ENCODE data around the gene KLHL15. TPM values are rescaled to one million over a fixed set of nuclear protein-coding genes. Genes with fewer than 3 reads are reported as not detected.

The KLHL15 gene
- total RNA-seq, 8 experiments from 2014 or later = 10.3 to 22.1 (median 13.9) TPM

DNA sequence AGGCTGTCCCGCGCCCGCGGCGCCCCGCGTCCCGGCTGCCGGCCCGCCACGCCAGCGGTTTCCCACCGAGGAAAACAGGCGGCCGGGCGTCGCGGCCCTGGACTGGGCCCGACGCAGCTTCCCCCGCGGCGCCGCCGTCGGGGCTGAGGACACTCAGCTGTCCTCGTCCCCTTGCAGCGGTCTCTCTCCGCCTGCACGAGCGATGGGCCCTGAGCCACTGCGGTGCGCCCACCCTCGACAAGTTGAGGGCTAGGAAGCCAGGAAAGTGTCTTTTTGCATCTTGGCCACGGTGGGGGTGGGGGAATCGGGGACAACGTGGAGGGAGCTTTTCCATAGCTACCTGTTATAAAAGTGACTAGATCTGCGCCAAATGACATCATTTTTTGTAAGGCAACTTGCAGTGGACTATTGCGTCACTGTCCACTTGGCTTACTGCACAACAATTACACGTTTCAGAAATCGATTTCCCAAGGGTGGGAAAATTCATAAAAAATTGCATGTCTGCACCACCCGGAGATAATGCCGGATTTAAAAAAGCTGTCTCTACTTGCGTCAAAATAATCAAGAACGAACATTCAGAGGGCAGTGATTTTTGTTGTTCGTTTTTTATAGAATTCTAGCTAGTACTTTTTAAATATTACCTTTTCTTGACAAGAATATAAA lies 1.1 kb downstream of the KLHL15 start:
- in situ Hi-C loops (cut with MboI; ENCODE audit: low pct_unique_long_range_greater_than_20kb in 2 of 9, low sequenced_read_pairs in 9 of 9, unreplicated experiment in 9 of 9) = no loop called here
- peak in 6 of 8 experiments; percentile 12 to 52 (median 37) for ATAC-seq (replicated peaks in 6 of 8)
- 0 to 22% (median 3%) methylated on average over 2 to 6 of the region's 46 CpGs; no CpG with 5 or more reads in 5 of the 10 experiments for WGBS, 10 experiments
- H3K4me1 ChIP-seq (replicated peaks in 1 of 2) = peaks cover 0 to 2% of the 10 kb centered on the region in 2 donors
- H3K4me3 ChIP-seq = peak overlapping the region; percentile 71 to 88 (median 86)
- peak overlapping the region; percentile 98 to 99 for H3K27ac ChIP-seq

DNA sequence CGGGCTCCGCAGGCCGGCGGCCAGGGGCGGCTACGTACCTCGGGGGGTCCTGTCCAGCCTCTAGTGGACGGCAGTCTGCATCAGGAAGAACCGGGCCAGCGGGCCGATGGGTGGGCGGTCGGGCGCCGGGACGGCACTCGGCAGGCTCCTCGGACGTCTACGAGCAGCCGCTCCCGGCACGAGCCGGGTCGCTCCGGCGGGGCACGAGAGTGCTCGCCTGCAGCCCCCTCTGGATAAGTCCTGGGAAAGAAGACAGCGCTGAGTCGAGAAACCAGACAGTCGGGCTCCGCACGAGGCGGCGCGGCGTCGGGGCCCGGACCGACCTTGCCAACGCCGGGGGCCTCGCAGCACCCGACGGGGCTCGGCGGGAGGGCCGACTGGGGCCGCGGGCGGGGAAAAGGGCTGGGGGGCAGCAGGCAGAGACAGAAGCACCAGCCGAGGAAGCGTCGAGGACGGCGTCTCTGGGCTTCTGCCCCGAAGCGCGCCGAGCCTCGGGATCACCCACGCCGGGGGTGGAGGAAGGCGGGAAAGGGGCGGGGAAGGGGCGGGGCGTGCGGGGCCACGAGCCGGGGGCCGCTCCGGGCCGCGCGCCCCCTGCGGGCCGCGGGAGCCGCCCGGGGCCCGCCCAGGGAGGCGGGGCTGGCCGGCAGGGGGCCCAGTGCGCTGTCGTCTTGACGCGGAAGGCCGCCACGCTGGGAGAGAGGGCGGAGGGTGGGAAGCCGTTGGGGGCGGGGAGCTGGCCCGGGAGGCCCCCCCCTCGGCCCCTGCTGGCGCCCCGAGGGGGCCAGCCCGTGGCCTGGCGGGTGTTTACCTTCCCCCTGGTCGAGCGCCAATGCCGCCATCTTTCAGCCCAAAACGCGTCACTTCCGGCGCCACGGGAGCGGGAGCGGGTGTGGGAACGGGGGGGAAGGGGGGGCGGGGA lies 1.9 kb downstream of the KLHL15 start:
- no CpG with 5 or more reads among the region's 111 CpGs for WGBS, 10 experiments
- peak; percentile 84 to 95 (median 93) for ATAC-seq (replicated peaks in 6 of 8)
- in situ Hi-C loops (cut with MboI; ENCODE audit: low pct_unique_long_range_greater_than_20kb in 2 of 9, low sequenced_read_pairs in 9 of 9, unreplicated experiment in 9 of 9) = loop anchor here in 1 of 9 experiments (25.0 kb wide), 1 partner anchor 113 kb away; the partner anchor contains the start of genes APOO and CXorf58

DNA sequence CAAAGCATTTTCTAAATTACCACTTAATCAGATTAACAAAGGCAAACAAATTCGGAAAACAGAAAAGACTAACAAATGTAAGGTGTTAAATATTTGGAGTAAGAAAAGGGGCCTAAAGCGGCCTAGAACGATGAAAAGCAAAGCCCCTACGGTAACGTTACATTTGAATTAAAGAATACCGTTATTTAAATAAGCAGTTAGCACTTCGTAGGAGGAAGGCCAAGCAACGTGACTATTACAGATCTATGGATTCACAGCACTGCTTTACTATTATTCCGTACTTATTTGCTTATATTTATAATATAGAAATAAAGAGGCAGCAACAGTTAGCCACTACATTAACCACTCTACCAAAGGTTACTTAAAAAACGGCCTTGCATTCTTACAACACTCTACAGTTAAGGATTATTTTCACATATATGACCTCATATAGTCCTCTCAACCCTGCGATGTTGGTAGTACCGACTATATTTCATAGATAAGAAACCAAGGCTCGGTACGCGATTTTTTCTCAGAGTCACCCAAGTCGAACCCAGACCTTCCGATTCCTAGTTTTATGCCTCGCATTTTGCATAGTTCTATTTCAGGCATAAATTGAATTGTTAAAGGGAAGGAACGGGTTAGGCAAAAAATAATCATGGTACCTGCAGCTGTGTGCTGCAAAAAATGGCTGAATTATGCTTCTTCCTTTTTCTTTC lies 2.9 kb downstream of the KLHL15 start:
- Histone ChIP-seq H3K4me3 (peak overlapping the region; percentile 71 to 88 (median 86)), H3K4me1 (replicated peaks in 1 of 2) (peaks cover 0 to 5% of the 10 kb centered on the region in 2 donors), H3K27ac (peak overlapping the region; percentile 98 to 99)
- WGBS, 10 experiments = 0 to 21% (median 2%) methylated on average over 1 to 18 of the region's 19 CpGs; no CpG with 5 or more reads in 1 of the 10 experiments
- ATAC-seq (replicated peaks in 6 of 8) = no peak
- in situ Hi-C loops (cut with MboI; ENCODE audit: low pct_unique_long_range_greater_than_20kb in 2 of 9, low sequenced_read_pairs in 9 of 9, unreplicated experiment in 9 of 9) = loop anchor here in 1 of 9 experiments (25.0 kb wide), 1 partner anchor 112 kb away; the partner anchor contains the start of genes APOO and CXorf58

More for the DNA sequence above, 1.9 kb downstream of the KLHL15 start:
- Histone ChIP-seq H3K4me3 (peak overlapping the region; percentile 71 to 88 (median 86)), H3K4me1 (replicated peaks in 1 of 2) (peaks cover 0 to 5% of the 10 kb centered on the region in 2 donors), H3K27ac (peak overlapping the region; percentile 98 to 99)

DNA sequence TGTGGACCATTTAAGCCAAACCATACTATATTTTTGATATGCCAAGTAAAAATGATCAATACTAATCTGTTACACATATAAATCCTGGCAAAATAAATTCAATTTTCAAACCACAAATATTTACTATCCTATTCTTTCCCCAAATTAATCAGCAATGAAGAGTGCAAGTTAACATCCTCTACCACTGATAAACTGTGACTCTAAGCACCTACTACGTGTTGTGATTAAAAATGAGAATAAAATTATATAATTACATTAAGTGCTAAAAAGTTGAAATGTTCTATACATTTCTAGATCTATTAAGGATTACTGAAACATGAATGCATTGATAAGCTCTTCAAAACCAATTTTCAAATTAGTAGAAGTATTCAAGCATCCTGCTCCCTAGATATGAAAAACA lies 3.4 kb downstream of the KLHL15 start:
- peak overlapping the region; percentile 71 to 88 (median 86) for H3K4me3 ChIP-seq
- ATAC-seq (replicated peaks in 6 of 8) = no peak
- in situ Hi-C loops (cut with MboI; ENCODE audit: low pct_unique_long_range_greater_than_20kb in 2 of 9, low sequenced_read_pairs in 9 of 9, unreplicated experiment in 9 of 9) = loop anchor here in 1 of 9 experiments (25.0 kb wide), 1 partner anchor 111 kb away; the partner anchor contains the start of genes APOO and CXorf58
- H3K27ac ChIP-seq = no peak overlapping the region
- 0 to 14% (median 0%) methylated on average over 1 of the region's 1 CpG; no CpG with 5 or more reads in 5 of the 10 experiments for WGBS, 10 experiments
- H3K4me1 ChIP-seq (replicated peaks in 1 of 2) = peaks cover 0 to 5% of the 10 kb centered on the region in 2 donors

DNA sequence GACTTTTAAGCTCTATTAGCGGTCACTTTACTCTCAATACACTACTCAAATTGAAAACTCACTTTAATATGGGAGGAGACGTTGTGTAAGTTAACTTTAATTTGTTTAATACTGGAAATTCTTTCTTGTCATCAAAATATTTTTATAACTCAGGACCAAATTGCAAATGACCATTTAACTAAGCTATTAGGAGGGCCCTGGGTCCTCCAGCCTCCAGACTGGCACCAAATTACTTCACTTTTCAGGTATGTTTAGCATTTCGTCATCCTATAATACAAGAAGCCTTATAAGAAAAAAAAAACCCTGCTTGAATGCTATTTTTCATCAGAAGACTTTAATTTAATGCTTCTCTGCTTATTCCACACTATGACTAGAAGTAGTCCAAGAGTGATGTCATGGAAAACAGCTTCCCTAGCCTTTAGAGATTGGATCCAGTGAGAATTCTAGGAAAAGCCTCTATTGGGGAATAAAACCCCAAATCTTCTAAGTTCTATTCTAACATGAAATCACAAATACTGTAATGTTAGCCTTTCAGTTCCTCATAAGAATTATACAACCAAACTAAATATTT lies 6.6 kb downstream of the KLHL15 start:
- Histone ChIP-seq H3K4me1 (replicated peaks in 1 of 2) (peaks cover 0 to 3% of the 10 kb centered on the region in 2 donors), H3K27ac (no peak overlapping the region), H3K4me3 (no peak overlapping the region)
- in situ Hi-C loops (cut with MboI; ENCODE audit: low pct_unique_long_range_greater_than_20kb in 2 of 9, low sequenced_read_pairs in 9 of 9, unreplicated experiment in 9 of 9) = loop anchor here in 1 of 9 experiments (25.0 kb wide), 1 partner anchor 108 kb away; the partner anchor contains the start of genes APOO and CXorf58
- 0 to 100% (median 83%) methylated on average over 1 to 3 of the region's 3 CpGs; no CpG with 5 or more reads in 5 of the 10 experiments for WGBS, 10 experiments
- ATAC-seq (replicated peaks in 6 of 8) = no peak

DNA sequence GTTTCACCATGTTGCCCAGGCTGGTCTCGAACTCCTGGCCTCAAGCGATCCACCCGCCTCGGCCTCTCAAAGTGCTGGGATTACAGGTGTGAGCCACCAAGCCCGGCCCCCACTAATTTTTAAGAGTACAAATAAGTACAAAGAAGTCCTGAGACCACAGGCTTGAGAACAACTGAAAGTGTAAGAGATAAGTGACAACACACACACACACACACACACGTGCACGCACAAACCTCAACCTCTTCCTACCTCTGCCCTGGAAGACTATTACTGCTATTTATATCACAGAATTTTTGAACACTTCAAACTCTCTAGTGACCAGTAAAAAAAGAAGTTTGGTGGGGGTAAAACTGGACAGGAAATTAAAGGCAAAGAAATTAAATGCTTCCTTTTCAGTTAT lies 7.5 kb downstream of the KLHL15 start:
- ATAC-seq (replicated peaks in 6 of 8) = no peak
- in situ Hi-C loops (cut with MboI; ENCODE audit: low pct_unique_long_range_greater_than_20kb in 2 of 9, low sequenced_read_pairs in 9 of 9, unreplicated experiment in 9 of 9) = loop anchor here in 1 of 9 experiments (25.0 kb wide), 1 partner anchor 107 kb away; the partner anchor contains the start of genes APOO and CXorf58
- 80 to 100% (median 100%) methylated on average over 1 to 5 of the region's 7 CpGs; no CpG with 5 or more reads in 5 of the 10 experiments for WGBS, 10 experiments
- no peak overlapping the region for H3K4me3 ChIP-seq
- peaks cover 0 to 3% of the 10 kb centered on the region in 2 donors for H3K4me1 ChIP-seq (replicated peaks in 1 of 2)
- H3K27ac ChIP-seq = no peak overlapping the region

DNA sequence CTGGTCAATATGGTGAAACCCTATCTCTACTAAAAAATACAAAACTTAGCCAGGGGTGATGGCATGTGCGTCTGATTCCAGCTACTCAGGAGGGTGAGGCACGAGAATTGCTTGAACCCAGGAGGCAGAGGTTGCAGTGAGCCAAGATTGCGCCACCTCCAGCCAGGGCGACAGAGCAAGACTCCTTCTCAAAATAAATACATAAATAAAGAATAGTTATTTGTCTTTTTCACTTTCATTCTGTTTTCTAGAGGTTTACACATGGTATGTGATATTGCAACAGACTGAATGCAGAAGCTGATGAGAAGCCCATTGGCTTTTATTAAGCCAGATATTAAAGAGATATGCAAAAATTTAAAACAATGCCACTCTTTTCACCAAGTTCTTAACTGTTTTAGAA lies 8.2 kb downstream of the KLHL15 start:
- H3K27ac ChIP-seq = no peak overlapping the region
- H3K4me3 ChIP-seq = no peak overlapping the region
- in situ Hi-C loops (cut with MboI; ENCODE audit: low pct_unique_long_range_greater_than_20kb in 2 of 9, low sequenced_read_pairs in 9 of 9, unreplicated experiment in 9 of 9) = loop anchor here in 1 of 9 experiments (25.0 kb wide), 1 partner anchor 107 kb away; the partner anchor contains the start of genes APOO and CXorf58

DNA sequence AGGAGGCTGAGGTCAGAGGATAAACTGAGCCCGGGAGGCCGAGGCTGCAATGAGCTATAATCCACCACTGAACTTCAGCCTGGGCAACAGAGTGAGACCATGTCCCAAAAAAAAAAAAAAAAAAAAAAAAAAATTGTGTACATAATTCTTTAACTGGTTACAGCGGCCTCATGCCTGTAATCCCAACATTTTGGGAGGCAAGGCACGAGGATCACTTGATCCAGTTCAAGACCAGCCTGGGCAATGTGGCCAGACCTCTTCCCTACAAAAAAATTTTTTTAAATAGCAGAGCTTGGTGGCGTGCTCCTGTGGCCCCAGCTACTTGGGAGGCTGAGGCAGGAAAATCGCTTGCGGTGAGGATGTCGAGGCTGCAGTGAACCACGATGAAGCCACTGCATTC lies 9.3 kb downstream of the KLHL15 start:
- 69 to 100% (median 100%) methylated on average over 2 to 7 of the region's 9 CpGs; no CpG with 5 or more reads in 7 of the 10 experiments for WGBS, 10 experiments
- ATAC-seq (replicated peaks in 6 of 8) = no peak
- peaks cover 0 to 3% of the 10 kb centered on the region in 2 donors for H3K4me1 ChIP-seq (replicated peaks in 1 of 2)
- in situ Hi-C loops (cut with MboI; ENCODE audit: low pct_unique_long_range_greater_than_20kb in 2 of 9, low sequenced_read_pairs in 9 of 9, unreplicated experiment in 9 of 9) = loop anchor here in 1 of 9 experiments (25.0 kb wide), 1 partner anchor 105 kb away; the partner anchor contains the start of genes APOO and CXorf58
- no peak overlapping the region for H3K27ac ChIP-seq
- H3K4me3 ChIP-seq = no peak overlapping the region

More for the DNA sequence above, 8.2 kb downstream of the KLHL15 start:
- WGBS, 10 experiments = 80 to 100% (median 97%) methylated on average over 1 to 4 of the region's 4 CpGs; no CpG with 5 or more reads in 6 of the 10 experiments
- peaks cover 0 to 3% of the 10 kb centered on the region in 2 donors for H3K4me1 ChIP-seq (replicated peaks in 1 of 2)
- ATAC-seq (replicated peaks in 6 of 8) = no peak

DNA sequence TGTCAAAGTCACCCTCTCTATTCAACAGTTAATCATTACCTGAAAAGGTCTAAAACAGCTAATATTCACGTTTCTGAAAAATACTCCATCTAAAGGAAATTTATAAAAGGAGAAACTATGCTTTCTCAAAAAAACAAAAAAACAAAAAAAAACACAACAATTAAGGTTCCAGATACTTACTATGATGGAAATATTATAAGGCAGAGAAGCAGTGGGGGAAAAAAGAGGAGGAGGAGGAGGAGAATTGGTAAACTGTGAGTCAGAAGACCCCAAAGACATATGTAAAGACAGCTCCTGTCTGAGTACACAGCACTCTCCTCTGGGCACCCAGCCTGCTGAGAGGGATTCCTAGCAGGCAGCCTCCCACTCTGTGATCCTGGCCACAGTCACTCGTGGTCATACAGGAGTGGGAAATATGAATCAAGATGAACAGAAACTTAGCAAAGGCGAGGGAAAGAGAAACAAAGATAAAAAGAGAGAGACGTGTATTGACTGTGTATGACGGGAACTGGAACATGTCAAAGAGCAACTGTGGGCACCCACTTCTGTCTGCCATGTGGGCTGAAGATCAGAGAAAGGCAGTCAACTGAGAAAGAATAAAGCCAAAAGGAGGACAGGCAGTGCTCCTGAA lies 12.5 kb downstream of the KLHL15 start:
- H3K4me3 ChIP-seq = no peak overlapping the region
- WGBS, 10 experiments = 0 to 75% (median 65%) methylated on average over 1 to 4 of the region's 5 CpGs; no CpG with 5 or more reads in 1 of the 10 experiments
- in situ Hi-C loops (cut with MboI; ENCODE audit: low pct_unique_long_range_greater_than_20kb in 2 of 9, low sequenced_read_pairs in 9 of 9, unreplicated experiment in 9 of 9) = loop anchor here in 1 of 9 experiments (25.0 kb wide), 1 partner anchor 102 kb away; the partner anchor contains the start of genes APOO and CXorf58
- no peak for ATAC-seq (replicated peaks in 6 of 8)
- H3K4me1 ChIP-seq (replicated peaks in 1 of 2) = no peaks in the 10 kb centered on the region
- H3K27ac ChIP-seq = no peak overlapping the region

DNA sequence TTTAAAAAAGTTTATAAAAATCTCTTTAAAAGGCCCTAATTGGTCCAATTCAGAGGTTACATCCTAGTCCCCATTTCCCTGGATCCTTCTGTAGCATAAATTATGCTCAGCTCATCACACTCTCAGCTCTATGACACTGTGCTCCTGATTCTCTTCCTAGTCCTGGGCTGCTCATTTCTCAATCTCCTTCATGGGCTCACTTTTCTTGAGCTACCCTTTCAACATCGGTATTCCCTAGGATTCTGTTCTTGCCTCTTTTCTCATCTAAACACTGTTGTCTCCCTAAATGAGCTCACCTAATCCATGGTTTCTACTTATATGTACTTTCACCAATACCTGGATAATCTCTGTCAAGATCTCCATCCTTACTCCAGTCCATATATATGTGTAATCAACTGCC lies 14.7 kb downstream of the KLHL15 start:
- Histone ChIP-seq H3K4me3 (no peak overlapping the region), H3K27ac (no peak overlapping the region), H3K4me1 (replicated peaks in 1 of 2) (no peaks in the 10 kb centered on the region)
- in situ Hi-C loops (cut with MboI; ENCODE audit: low pct_unique_long_range_greater_than_20kb in 2 of 9, low sequenced_read_pairs in 9 of 9, unreplicated experiment in 9 of 9) = loop anchor here in 1 of 9 experiments (25.0 kb wide), 1 partner anchor 100 kb away; the partner anchor contains the start of genes APOO and CXorf58
- 60 to 100% (median 94%) methylated on average over 1 of the region's 1 CpG; no CpG with 5 or more reads in 6 of the 10 experiments for WGBS, 10 experiments
- no peak for ATAC-seq (replicated peaks in 6 of 8)

DNA sequence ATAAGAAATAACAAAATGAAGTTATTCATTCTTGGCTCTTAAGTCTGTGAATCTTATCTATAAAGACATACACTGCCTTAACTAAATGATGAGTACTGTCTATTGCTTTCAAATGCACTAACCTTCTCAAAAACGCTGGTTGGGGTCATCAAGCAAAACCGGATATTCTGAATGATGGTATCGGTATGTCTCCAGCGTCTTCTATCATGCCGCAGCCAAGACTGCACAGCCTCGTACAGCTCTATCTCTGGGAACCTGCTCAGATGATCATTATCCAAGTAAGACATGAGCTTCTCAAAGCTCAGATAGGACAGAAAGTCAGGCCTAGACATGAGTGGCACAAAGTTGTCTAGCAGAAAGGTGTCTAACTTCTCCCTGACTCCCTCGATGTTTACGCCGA lies 21.1 kb downstream of the KLHL15 start:
- in situ Hi-C loops (cut with MboI; ENCODE audit: low pct_unique_long_range_greater_than_20kb in 2 of 9, low sequenced_read_pairs in 9 of 9, unreplicated experiment in 9 of 9) = loop anchor here in 1 of 9 experiments (25.0 kb wide), 1 partner anchor 94 kb away; the partner anchor contains the start of genes APOO and CXorf58

More for the DNA sequence above, 21.1 kb downstream of the KLHL15 start:
- ATAC-seq (replicated peaks in 6 of 8) = no peak
- 80 to 100% (median 97%) methylated on average over 1 to 4 of the region's 9 CpGs; no CpG with 5 or more reads in 4 of the 10 experiments for WGBS, 10 experiments
- H3K27ac ChIP-seq = no peak overlapping the region
- no peak overlapping the region for H3K4me3 ChIP-seq
- H3K4me1 ChIP-seq (replicated peaks in 1 of 2) = no peaks in the 10 kb centered on the region
